ENCODE data around the gene HEXD. TPM values are rescaled to one million over a fixed set of nuclear protein-coding genes. Genes with fewer than 3 reads are reported as not detected.

The HEXD gene
- total RNA-seq, 1 experiment from 2014 or later = 29.5 TPM

- no peaks in the 10 kb centered on the region for H3K27me3 ChIP-seq (replicated peaks; ENCODE audit: control insufficient read depth, insufficient read depth, low read length)
- no peak for TF ChIP-seq CTCF (IDR thresholded peaks at IDR 0.05; ENCODE audit: insufficient read depth in 1 of 2, low read depth in 1 of 2, low read length in 1 of 2, severe bottlenecking in 1 of 2, unreplicated experiment in 1 of 2)
- Mint-ChIP-seq H3K27ac (ENCODE audit: unreplicated experiment) (peak overlapping the region; percentile 80), H3K9me3 (ENCODE audit: unreplicated experiment) (peaks cover 9% of the 10 kb centered on the region), H3K4me1 (ENCODE audit: low read depth, unreplicated experiment) (peaks cover 18% of the 10 kb centered on the region), H3K36me3 (ENCODE audit: insufficient read depth, unreplicated experiment) (peaks cover 41% of the 10 kb centered on the region), H3K4me3 (ENCODE audit: unreplicated experiment) (peak overlapping the region; percentile 87), H3K27me3 (ENCODE audit: insufficient read depth, unreplicated experiment) (no peaks in the 10 kb centered on the region)
- no peaks in the 10 kb centered on the region for H3K9me3 ChIP-seq
- CTCF ChIA-PET = no interaction called here
- no TSS peak for BruUV-seq (replicated peaks)
- H3K4me1 ChIP-seq = peaks cover 22% of the 10 kb centered on the region
- no peaks in the 10 kb centered on the region for H3K36me3 ChIP-seq (ENCODE audit: control insufficient read depth, insufficient read depth, low read length)
- POLR2A ChIA-PET = interaction anchor here (1.2 kb wide), 1 partner anchor 420 kb away, joined by 4 read pairs; the partner anchor contains the start of gene DCXR
- intact Hi-C loops (cut with micrococcal nuclease; ENCODE audit: unreplicated experiment) = no loop called here
- DNase-seq = no peak
- peak overlapping the region; percentile 76 for H3K4me3 ChIP-seq (ENCODE audit: low read depth, low read length)
Measured at GRCh38 chr17:82457073-82457928, 39.2 kb downstream of the HEXD start.

GRCh38 chr17:82457929-82458178 lies 39.7 kb downstream of the HEXD start:
- no peak for DNase-seq
- H3K27me3 ChIP-seq (replicated peaks; ENCODE audit: control insufficient read depth, insufficient read depth, low read length) = no peaks in the 10 kb centered on the region
- Mint-ChIP-seq H3K4me3 (ENCODE audit: unreplicated experiment) (peak overlapping the region; percentile 87), H3K36me3 (ENCODE audit: insufficient read depth, unreplicated experiment) (peaks cover 45% of the 10 kb centered on the region), H3K27ac (ENCODE audit: unreplicated experiment) (peak overlapping the region; percentile 80), H3K9me3 (ENCODE audit: unreplicated experiment) (peaks cover 9% of the 10 kb centered on the region), H3K4me1 (ENCODE audit: low read depth, unreplicated experiment) (peaks cover 22% of the 10 kb centered on the region), H3K27me3 (ENCODE audit: insufficient read depth, unreplicated experiment) (no peaks in the 10 kb centered on the region)
- CTCF ChIA-PET = no interaction called here
- H3K4me1 ChIP-seq = peaks cover 22% of the 10 kb centered on the region
- intact Hi-C loops (cut with micrococcal nuclease; ENCODE audit: unreplicated experiment) = loop anchor here (1.0 to 2.0 kb wide), 4 partner anchors 8 to 65 kb away; partner anchors contain the start of genes CYBC1, HEXD and OGFOD3
- H3K36me3 ChIP-seq (ENCODE audit: control insufficient read depth, insufficient read depth, low read length) = 0 out of 2 replicates have a peak, but pooled peaks cover 2% of the 10 kb centered on the region
- peak overlapping the region; percentile 76 for H3K4me3 ChIP-seq (ENCODE audit: low read depth, low read length)
- H3K9me3 ChIP-seq = no peaks in the 10 kb centered on the region
- POLR2A ChIA-PET = interaction anchor here (1.2 kb wide), 1 partner anchor 420 kb away, joined by 4 read pairs; the partner anchor contains the start of gene DCXR
- TF ChIP-seq CTCF (IDR thresholded peaks at IDR 0.05; ENCODE audit: insufficient read depth in 1 of 2, low read depth in 1 of 2, low read length in 1 of 2, severe bottlenecking in 1 of 2, unreplicated experiment in 1 of 2) = no peak
- TSS peak; percentile 89 for BruUV-seq (replicated peaks)

GRCh38 chr17:82458179-82458884 lies 40.2 kb downstream of the HEXD start, which contains the start of gene NARF:
Gene NARF, plus strand, starts transcription at chr17:82458741. Its CDS starts 63 bp downstream, at chr17:82458804.
- H3K4me1 Mint-ChIP-seq (ENCODE audit: low read depth, unreplicated experiment) = peaks cover 22% of the 10 kb centered on the region
- H3K27me3 Mint-ChIP-seq (ENCODE audit: insufficient read depth, unreplicated experiment) = no peaks in the 10 kb centered on the region
- peak within 1 kb of the TSS; percentile 76 for H3K4me3 ChIP-seq (ENCODE audit: low read depth, low read length)
- H3K4me1 ChIP-seq = peaks cover 22% of the 10 kb centered on the region
- no TSS peak for BruUV-seq (replicated peaks)
- intact Hi-C loops (cut with micrococcal nuclease; ENCODE audit: unreplicated experiment) = loop anchor here (1.0 to 2.0 kb wide), 4 partner anchors 8 to 64 kb away; partner anchors contain the start of genes CYBC1, HEXD and OGFOD3
- H3K27ac Mint-ChIP-seq (ENCODE audit: unreplicated experiment) = peak within 1 kb of the TSS; percentile 80
- POLR2A ChIA-PET = no interaction called here
- CTCF ChIA-PET = no interaction called here
- H3K36me3 Mint-ChIP-seq (ENCODE audit: insufficient read depth, unreplicated experiment) = peaks cover 45% of the 10 kb centered on the region
- no peaks in the 10 kb centered on the region for H3K9me3 ChIP-seq
- H3K4me3 Mint-ChIP-seq (ENCODE audit: unreplicated experiment) = peak within 1 kb of the TSS; percentile 87
- peaks cover 9% of the 10 kb centered on the region for H3K9me3 Mint-ChIP-seq (ENCODE audit: unreplicated experiment)
- no peak for TF ChIP-seq CTCF (IDR thresholded peaks at IDR 0.05; ENCODE audit: insufficient read depth in 1 of 2, low read depth in 1 of 2, low read length in 1 of 2, severe bottlenecking in 1 of 2, unreplicated experiment in 1 of 2)
- 0 out of 2 replicates have a peak, but pooled peaks cover 2% of the 10 kb centered on the region for H3K36me3 ChIP-seq (ENCODE audit: control insufficient read depth, insufficient read depth, low read length)
- no peaks in the 10 kb centered on the region for H3K27me3 ChIP-seq (replicated peaks; ENCODE audit: control insufficient read depth, insufficient read depth, low read length)
- peak; percentile 99 to 100 for DNase-seq
